Measurements from ENCODE around the gene SMNDC1.

GRCh38 chr10:110324805-110325280 is 20.1 kb upstream of the SMNDC1 start:
- TF ChIP-seq CTCF (conservative IDR thresholded peaks at IDR 0.05) (no peak), EZH2 (IDR thresholded peaks at IDR 0.05; ENCODE audit: low read depth) (no peak)

Measured in PC-9 (cell line).